Activated naive CD8-positive, alpha-beta T cell treated with anti-CD3 and anti-CD28 coated beads for 36 hours (primary cell): ENCODE measurements around the gene DAG1. TPM values are rescaled to one million over a fixed set of nuclear protein-coding genes. Genes with fewer than 3 reads are reported as not detected.
"Not testable (repeated sequence)": the region's sequence is repeated elsewhere in the genome, so short reads cannot be mapped to it uniquely, and the experiment has no call there.

ENCODE experiments used
- DNase-seq: peaks from one replicate; pipeline ENCODE4 v3.0.0; 2021
- H3K27ac Mint-ChIP-seq: one replicate; pipeline ENCODE4 v1.8.0; 2022; ENCODE audit warnings: mild to moderate bottlenecking, moderate library complexity, mixed read lengths
- H3K27me3 Mint-ChIP-seq: one replicate; pipeline ENCODE4 v1.8.0; 2022; ENCODE audit warnings: mild to moderate bottlenecking, mixed read lengths
- H3K36me3 Mint-ChIP-seq: one replicate; pipeline ENCODE4 v1.8.0; 2021; ENCODE audit warnings: mild to moderate bottlenecking, mixed read lengths
- H3K4me1 Mint-ChIP-seq: one replicate; pipeline ENCODE4 v1.8.0; 2021; ENCODE audit warnings: mixed read lengths
- H3K4me3 Mint-ChIP-seq: one replicate; pipeline ENCODE4 v1.8.0; 2022; ENCODE audit warnings: mild to moderate bottlenecking, moderate library complexity, mixed read lengths
- H3K9me3 Mint-ChIP-seq: one replicate; pipeline ENCODE4 v1.8.0; 2022; ENCODE audit warnings: mixed read lengths
- total RNA-seq, 2 experiments: library from RNA; stranded (reverse); gene quantifications; one replicate each; pipeline ENCODE4 v1.2.3, GENCODE V29; 2021

Gene DAG1
- total RNA-seq, 2 experiments from 2014 or later: 10.8 to 12.3 TPM

DNA sequence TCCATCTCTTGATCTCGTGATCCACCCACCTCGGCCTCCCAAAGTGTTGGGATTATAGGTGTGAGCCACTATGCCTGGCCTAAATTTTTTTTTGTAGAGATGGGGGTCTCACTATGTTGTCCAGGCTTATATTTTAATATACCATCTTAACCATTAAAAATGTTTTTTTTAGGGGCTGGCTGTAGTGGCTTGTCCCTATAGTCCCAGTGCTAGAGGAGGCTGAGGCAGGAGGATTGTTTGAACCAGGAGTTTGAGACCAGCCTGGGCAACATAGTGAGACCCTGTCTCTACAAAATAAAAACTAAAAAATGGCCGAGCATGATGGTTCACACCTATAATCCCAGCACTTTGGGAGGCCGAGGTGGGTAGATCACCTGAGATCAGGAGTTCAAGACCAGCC is 26.8 kb downstream of the DAG1 start:
- H3K36me3 Mint-ChIP-seq, H3K9me3 Mint-ChIP-seq, H3K27ac Mint-ChIP-seq, DNase-seq, H3K4me3 Mint-ChIP-seq, H3K27me3 Mint-ChIP-seq: not testable (repeated sequence)
- peaks cover 23% of the 10 kb centered on the region for H3K4me1 Mint-ChIP-seq

DNA sequence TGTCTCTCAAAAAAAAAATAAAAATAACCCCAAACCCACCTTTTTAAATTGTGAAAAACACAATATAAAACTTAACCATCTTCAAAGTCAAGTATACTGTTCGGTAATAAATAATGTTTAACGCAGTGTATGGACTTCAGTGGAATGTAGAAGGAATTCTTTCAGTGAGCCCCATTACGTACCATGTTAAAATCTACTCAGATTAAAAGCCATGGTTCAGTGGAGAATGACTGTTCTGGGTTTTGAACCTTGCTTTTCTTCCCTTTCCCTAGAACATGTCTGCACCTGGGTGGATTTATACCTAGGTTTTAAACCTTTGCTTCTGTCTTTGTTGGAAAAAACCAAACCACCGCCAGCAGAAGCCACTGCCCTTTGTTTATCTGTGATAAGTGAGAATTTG is 27.5 kb downstream of the DAG1 start:
- no peaks in the 10 kb centered on the region for H3K9me3 Mint-ChIP-seq
- DNase-seq: no peak
- H3K27me3 Mint-ChIP-seq: no peaks in the 10 kb centered on the region
- H3K27ac Mint-ChIP-seq: no peak overlapping the region
- peaks cover 13% of the 10 kb centered on the region for H3K36me3 Mint-ChIP-seq
- no peak overlapping the region for H3K4me3 Mint-ChIP-seq
- peaks cover 23% of the 10 kb centered on the region for H3K4me1 Mint-ChIP-seq

DNA sequence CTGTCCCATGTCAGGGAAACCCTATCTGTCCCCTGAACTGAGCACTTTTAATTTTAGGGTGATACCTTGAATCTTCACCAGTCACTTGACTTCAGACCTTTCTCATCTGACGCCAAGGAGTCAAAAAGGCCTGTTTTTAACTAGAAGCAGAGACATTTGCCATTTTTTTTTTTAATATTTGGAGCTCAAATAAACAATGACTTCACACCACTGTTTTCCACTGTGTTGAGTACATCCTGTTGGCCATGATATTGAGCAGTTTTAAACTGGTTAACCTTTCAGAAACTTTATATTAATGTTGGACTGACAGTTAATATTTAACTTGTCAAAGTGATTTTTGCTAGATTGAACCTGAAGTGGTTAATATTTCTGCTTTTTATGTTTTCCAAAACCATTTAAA is 28.2 kb downstream of the DAG1 start:
- no peaks in the 10 kb centered on the region for H3K9me3 Mint-ChIP-seq
- no peak for DNase-seq
- H3K4me3 Mint-ChIP-seq: no peak overlapping the region
- no peaks in the 10 kb centered on the region for H3K27me3 Mint-ChIP-seq
- H3K4me1 Mint-ChIP-seq: peaks cover 23% of the 10 kb centered on the region
- peaks cover 16% of the 10 kb centered on the region for H3K36me3 Mint-ChIP-seq
- no peak overlapping the region for H3K27ac Mint-ChIP-seq

DNA sequence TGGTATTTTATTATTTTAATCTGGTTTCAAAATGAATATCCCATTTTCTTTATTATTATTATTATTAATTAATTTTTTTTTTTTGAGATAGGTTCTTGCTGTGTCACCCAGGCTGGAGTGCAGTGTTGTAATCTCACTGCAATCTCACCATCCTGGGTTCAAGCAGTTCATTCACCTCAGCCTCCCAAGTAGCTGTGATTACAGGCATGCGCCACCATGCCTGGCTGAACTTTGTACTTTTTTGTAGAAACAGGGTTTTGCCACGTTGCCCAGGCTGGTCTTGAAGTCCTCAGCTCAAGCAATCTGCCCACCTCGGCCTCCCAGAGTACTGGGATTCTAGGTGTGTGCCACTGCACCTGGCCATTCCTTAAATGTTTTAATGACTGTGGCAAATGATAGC is 28.6 kb downstream of the DAG1 start:
- no peak overlapping the region for H3K4me3 Mint-ChIP-seq
- H3K9me3 Mint-ChIP-seq: no peaks in the 10 kb centered on the region
- H3K27me3 Mint-ChIP-seq: no peaks in the 10 kb centered on the region
- DNase-seq: no peak
- no peak overlapping the region for H3K27ac Mint-ChIP-seq
- H3K4me1 Mint-ChIP-seq: peaks cover 22% of the 10 kb centered on the region
- H3K36me3 Mint-ChIP-seq: peaks cover 15% of the 10 kb centered on the region

DNA sequence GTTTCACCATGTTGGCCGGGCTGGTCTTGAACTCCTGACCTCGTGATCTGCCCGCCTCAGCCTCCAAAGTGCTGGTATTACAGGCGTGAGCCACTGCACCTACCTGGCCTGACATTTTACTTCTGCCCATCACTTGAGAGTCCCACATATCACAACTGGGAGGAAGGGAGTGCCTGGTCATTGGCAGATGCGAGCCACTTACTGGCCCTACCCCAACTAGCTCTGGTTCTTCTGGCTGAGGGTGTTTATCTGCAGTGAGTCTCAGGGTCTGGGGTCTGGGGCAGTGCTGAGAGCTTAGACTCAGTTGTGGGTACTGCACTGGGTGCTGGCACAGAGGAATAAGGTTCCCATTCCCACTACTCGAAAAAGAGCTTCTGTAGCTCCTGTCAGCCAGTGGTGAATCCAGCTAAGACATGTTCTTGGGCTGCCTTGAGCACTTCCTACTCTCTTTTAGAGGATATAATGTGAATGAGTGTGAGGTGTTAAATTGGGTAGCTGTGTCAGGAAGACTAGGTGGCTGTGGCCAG is 30.2 kb downstream of the DAG1 start:
- Mint-ChIP-seq H3K36me3 (peaks cover 13% of the 10 kb centered on the region), H3K27ac (no peak overlapping the region), H3K9me3 (no peaks in the 10 kb centered on the region), H3K27me3 (no peaks in the 10 kb centered on the region), H3K4me3 (no peak overlapping the region), H3K4me1 (peaks cover 20% of the 10 kb centered on the region)
- no peak for DNase-seq

DNA sequence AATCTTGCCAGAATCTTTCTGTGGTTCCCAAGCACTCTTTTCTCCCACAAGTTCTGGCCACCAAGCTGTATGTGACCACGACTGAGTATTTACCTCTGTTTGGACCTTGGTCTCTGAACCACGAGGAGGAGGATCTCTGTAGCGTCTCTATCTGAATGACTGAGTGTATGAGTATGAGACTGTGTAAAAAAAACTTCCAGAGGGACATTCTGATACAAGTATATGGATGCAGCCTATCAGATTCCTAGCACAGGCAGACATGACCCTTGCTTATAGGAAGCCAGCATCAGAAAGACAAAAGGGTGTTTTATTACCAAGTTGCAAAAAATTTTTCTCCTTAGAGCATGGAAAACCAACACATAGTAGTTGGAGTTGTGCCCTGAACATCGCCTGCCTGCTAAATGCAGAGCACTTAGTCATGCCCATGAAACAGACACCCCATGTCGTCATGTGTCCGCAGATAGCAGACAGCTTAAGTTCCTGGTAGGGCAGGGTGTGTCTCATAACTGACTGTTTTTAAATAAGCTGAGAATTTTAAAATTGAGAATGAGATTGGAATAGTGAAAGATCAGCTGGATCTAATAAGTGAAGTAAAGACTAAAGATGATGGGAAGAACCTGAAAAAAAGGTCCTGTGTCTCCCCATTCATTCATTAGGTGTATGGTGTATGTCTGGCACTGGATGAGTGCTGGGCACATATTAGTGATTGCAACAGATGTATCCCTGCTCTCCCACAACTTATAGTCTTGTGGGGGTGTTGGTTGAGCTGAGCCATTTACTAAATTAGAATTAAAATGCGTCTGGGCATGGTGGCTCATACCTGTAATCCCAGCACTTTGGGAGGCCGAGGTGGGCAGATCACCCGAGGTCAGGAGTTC is 30.9 kb downstream of the DAG1 start:
- Mint-ChIP-seq H3K27ac (no peak overlapping the region), H3K4me1 (peaks cover 20% of the 10 kb centered on the region), H3K9me3 (no peaks in the 10 kb centered on the region), H3K27me3 (no peaks in the 10 kb centered on the region), H3K36me3 (peaks cover 13% of the 10 kb centered on the region), H3K4me3 (no peak overlapping the region)
- no peak for DNase-seq

DNA sequence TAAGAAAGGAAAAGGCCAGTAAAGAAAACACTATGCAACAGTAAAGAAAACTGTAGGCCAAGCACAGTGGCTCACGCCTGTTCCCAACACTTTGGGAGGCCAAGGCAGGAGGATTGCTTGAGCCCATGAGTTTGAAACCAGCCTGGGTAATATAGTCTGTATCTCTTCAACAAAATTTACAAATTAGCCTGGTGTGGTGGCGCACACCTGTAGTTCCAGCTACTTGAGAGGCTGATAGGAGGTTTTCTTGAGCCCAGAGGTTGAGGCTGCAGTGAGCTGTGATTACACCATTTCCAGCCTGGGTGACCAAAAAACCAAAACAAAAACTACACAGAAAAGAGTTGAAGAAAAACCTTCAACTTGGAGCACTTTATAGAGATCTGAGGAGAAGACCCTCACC is 31.8 kb downstream of the DAG1 start:
- Mint-ChIP-seq H3K27me3 (no peaks in the 10 kb centered on the region), H3K4me3 (no peak overlapping the region), H3K36me3 (peaks cover 13% of the 10 kb centered on the region), H3K4me1 (peaks cover 20% of the 10 kb centered on the region), H3K9me3 (no peaks in the 10 kb centered on the region), H3K27ac (no peak overlapping the region)
- no peak for DNase-seq

DNA sequence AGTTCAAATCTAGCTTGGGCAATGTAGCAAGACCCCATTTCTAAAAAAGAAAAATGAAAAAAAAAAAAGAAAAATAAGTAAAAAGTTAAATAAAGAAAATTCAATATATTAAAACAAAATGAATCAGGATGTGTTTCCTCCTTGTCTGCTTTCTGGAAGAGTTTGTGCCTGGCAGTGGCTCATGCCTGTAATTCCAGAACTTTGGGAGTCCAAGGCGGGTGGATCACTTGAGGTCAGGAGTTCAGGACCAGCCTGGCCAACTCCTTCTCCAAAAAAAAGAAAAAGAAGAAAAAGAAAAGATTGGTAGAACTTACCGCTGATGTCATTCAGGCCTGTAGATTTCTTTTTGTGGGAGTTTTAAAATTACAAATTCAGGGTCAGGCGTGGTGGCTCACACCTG is 36.8 kb downstream of the DAG1 start:
- Mint-ChIP-seq H3K9me3 (no peaks in the 10 kb centered on the region), H3K27me3 (no peaks in the 10 kb centered on the region), H3K4me1 (peaks cover 5% of the 10 kb centered on the region), H3K36me3 (peaks cover 12% of the 10 kb centered on the region), H3K4me3 (no peak overlapping the region), H3K27ac (no peak overlapping the region)
- no peak for DNase-seq

DNA sequence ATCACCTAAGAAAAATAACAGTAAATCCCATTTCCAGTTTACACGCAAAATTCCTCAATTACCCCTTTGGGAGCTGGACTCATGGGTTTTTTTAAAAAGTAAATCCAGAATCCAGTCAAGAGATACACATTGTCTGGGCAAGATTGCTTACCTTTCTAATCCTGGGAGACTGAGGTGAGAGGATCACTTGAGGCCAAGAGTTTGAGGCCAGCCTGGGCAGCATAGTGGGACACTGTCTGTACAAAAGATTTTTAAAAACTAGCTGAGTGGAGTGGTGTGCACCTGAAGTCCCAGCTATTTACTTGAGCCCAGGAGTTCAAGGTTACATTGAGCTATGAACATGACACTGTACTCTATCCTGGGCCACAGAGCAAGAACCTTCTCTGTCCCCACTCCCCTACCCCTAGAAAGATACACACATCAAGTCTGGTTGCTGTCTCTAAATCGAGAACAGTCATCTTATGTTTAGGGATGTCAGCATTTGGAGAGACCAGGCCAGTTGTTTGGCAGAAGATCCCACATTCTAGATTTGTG is 39.0 kb downstream of the DAG1 start:
- H3K4me3 Mint-ChIP-seq: no peak overlapping the region
- peaks cover 8% of the 10 kb centered on the region for H3K36me3 Mint-ChIP-seq
- no peaks in the 10 kb centered on the region for H3K27me3 Mint-ChIP-seq
- H3K9me3 Mint-ChIP-seq: no peaks in the 10 kb centered on the region
- peaks cover 2% of the 10 kb centered on the region for H3K4me1 Mint-ChIP-seq
- no peak overlapping the region for H3K27ac Mint-ChIP-seq
- no peak for DNase-seq

DNA sequence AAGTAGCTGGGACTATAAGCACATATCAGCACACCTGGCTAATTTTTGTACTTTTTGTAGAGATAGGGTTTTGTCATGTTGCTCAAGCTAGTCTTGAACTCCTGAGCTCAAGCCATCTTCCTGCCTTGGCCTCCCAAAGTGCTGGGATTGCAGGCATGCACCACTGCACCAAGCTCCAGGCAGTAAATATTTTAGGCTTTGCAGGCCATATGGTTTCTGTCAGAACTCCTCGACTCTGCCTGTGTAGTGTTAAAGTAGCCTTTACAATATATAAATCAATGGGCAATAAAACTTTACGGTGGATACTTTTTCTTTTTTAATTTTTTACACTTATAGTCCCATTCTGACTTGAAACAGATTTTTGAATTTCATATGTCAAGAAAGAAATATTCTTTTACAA is 41.6 kb downstream of the DAG1 start:
- Mint-ChIP-seq H3K27me3 (no peaks in the 10 kb centered on the region), H3K27ac (no peak overlapping the region), H3K4me1 (no peaks in the 10 kb centered on the region), H3K9me3 (no peaks in the 10 kb centered on the region), H3K4me3 (no peak overlapping the region), H3K36me3 (peaks cover 14% of the 10 kb centered on the region)
- DNase-seq: no peak

DNA sequence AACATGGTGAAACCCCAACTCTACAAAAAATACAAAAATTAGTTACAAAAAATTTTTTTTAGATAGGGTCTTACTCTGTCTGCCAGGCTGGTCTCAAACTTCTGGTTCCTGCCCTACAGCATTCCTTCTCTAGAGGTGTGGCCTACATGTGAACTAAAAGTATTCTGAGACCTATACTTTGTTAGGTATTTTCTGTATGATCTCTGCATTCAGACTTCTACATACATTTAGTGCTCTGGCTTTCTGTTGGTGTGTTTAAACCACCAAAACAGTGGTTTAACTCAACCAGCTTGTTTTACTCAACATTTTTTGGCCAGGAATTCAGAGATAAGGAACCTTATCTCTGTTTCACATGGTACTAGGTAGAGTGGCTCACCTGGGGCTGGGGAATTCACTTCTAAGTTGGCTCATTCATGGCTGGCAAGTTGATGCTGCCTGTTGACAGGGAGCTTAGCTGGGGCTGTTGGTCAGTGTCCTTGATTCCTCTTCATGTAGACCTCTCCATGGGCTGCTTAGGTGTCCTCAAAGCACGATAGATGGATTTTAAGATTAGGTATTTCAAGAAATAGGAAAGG is 42.8 kb downstream of the DAG1 start:
- Mint-ChIP-seq H3K27me3 (no peaks in the 10 kb centered on the region), H3K27ac (no peak overlapping the region), H3K4me3 (no peak overlapping the region), H3K4me1 (peaks cover 6% of the 10 kb centered on the region), H3K9me3 (no peaks in the 10 kb centered on the region), H3K36me3 (peaks cover 20% of the 10 kb centered on the region)
- no peak for DNase-seq

DNA sequence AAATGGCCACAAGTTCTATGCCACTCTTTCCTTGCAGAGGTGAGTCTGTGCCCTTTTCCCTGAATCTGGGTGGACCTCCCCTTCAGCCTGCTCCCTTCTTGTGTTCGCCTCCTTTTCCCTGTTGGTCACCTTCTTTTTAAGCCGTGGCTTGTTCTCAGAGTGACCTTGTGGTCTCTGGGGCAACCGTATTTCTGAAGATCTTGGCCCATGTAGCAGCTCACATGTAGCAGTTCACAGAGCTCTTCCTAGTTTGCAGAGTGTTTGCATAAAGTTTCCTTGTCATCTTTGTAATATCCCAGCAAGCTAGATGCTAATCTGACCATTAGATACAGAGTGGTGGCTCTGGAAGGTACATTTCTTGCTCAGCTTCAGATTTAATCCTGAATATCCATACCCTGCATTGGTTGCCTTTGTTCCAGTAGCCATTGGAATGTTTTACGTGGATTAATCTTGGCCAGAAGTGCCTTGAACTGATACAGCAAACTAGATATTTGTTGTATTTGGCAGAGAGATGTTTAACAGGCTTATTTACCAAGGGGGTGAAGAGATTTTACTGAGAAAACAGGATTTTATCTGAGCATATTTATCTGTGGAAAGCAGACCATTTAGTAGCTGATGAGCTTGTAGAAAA is 43.5 kb downstream of the DAG1 start:
- no peak for DNase-seq
- peaks cover 20% of the 10 kb centered on the region for H3K36me3 Mint-ChIP-seq
- no peaks in the 10 kb centered on the region for H3K27me3 Mint-ChIP-seq
- no peak overlapping the region for H3K4me3 Mint-ChIP-seq
- H3K27ac Mint-ChIP-seq: no peak overlapping the region
- H3K4me1 Mint-ChIP-seq: peaks cover 6% of the 10 kb centered on the region
- H3K9me3 Mint-ChIP-seq: no peaks in the 10 kb centered on the region

DNA sequence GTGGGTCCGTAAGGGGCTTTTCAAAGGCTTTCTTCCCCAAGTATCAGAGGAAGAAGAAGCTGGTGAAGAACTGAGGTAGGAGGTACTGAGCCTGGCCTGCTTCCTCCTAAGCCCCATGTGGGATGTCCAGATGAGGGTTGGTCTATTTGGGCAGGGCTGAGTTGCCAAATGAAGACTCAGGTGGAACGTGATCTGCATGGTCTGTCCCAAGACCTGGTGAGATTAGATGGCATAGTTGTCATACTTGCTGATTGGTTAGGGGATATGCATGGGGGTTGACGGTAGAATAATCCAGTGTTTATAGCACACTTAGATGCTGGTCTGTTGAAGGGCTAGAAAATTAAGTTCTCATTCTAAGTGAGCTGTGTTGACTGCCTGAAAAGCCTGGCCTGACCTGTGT is 47.9 kb downstream of the DAG1 start:
- no peaks in the 10 kb centered on the region for H3K9me3 Mint-ChIP-seq
- no peak overlapping the region for H3K27ac Mint-ChIP-seq
- H3K4me3 Mint-ChIP-seq: no peak overlapping the region
- H3K27me3 Mint-ChIP-seq: no peaks in the 10 kb centered on the region
- peaks cover 11% of the 10 kb centered on the region for H3K4me1 Mint-ChIP-seq
- no peak for DNase-seq
- peaks cover 19% of the 10 kb centered on the region for H3K36me3 Mint-ChIP-seq

DNA sequence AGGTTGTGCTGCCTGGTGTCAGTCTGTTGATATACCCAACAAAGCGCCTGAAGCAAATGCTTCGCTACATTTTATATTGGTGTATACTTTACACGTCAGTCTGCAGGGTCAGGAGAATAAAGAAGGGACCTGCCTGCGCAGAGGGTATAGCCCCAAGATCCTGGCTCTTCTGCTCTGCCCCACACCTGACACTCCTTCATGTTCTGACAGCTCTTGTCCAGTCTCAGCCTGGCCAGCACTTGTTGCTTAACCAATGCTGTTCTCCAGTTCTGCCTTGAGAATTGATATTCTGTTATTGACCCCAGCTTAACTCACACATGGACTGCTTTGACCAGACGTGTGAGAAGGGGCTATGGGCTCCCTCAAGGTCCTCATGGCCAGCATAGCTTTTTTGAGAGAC is 48.4 kb downstream of the DAG1 start:
- H3K27ac Mint-ChIP-seq: no peak overlapping the region
- peaks cover 13% of the 10 kb centered on the region for H3K4me1 Mint-ChIP-seq
- H3K9me3 Mint-ChIP-seq: no peaks in the 10 kb centered on the region
- no peak for DNase-seq
- H3K36me3 Mint-ChIP-seq: peaks cover 16% of the 10 kb centered on the region
- H3K4me3 Mint-ChIP-seq: no peak overlapping the region
- no peaks in the 10 kb centered on the region for H3K27me3 Mint-ChIP-seq

DNA sequence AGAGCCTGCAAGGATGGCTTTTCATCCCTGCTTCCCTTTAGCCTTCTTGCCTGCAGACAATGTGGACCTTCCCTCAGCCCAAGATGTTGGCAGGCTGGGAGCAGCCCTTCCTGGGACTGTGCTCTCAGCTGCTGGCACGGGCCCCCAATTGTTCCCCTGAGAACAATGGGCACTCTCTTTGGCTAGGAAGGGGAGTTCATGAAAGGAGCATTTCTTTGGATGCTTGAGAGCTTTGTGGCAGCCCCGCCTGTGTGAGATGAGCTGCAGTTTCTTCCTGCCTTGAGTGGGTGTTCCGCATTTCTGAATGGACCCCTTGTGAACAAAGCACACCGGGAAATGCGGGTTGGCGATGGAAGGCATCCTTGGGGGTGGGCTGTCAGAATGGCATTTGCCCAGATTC is 49.2 kb downstream of the DAG1 start:
- H3K27ac Mint-ChIP-seq: no peak overlapping the region
- no peaks in the 10 kb centered on the region for H3K27me3 Mint-ChIP-seq
- DNase-seq: no peak

More for the DNA sequence above, 49.2 kb downstream of the DAG1 start:
- H3K4me1 Mint-ChIP-seq: peaks cover 19% of the 10 kb centered on the region
- no peaks in the 10 kb centered on the region for H3K9me3 Mint-ChIP-seq
- peaks cover 15% of the 10 kb centered on the region for H3K36me3 Mint-ChIP-seq
- H3K4me3 Mint-ChIP-seq: no peak overlapping the region
